HG02981 (cell line): Measurements from ENCODE around the gene CDC42SE2.
"Not testable (repeated sequence)": the region's sequence is repeated elsewhere in the genome, so short reads cannot be mapped to it uniquely, and the experiment has no call there.

Source experiments
- ATAC-seq: cut with Tn5 transposase; IDR thresholded peaks from one replicate; pipeline ENCODE4 v1.9.1; 2021; ENCODE audit warnings: mild to moderate bottlenecking, moderate library complexity; ENCODE audit not compliant: unreplicated experiment

The CDC42SE2 gene

GRCh38 chr5:131316822-131317221, 53.0 kb downstream of the CDC42SE2 start:
- ATAC-seq, result no peak

- no peak for ATAC-seq
Observed at GRCh38 chr5:131318455-131318854, 54.6 kb downstream of the CDC42SE2 start.

GRCh38 chr5:131321066-131321465, 57.2 kb downstream of the CDC42SE2 start:
- no peak for ATAC-seq

DNA sequence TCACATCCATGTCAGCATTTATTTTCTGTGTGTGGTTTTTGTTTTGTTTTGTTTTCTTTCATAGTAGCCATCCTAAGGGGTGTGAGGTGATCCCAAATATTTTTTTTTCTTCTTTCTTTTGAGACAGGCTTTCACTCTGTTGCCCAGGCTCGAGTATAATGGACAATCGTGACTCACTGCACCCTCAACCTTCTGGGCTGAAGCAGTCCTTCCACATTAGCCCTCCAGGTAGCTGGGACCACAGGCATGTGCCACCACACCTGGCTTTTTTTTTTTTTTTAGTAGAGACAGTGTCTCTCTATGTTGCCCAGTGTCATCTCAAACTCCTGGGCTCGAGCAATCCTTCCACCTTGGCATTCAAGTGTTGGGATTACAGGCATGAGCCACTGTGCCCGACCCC, 59.1 kb downstream of the CDC42SE2 start:
- ATAC-seq, result no peak

DNA sequence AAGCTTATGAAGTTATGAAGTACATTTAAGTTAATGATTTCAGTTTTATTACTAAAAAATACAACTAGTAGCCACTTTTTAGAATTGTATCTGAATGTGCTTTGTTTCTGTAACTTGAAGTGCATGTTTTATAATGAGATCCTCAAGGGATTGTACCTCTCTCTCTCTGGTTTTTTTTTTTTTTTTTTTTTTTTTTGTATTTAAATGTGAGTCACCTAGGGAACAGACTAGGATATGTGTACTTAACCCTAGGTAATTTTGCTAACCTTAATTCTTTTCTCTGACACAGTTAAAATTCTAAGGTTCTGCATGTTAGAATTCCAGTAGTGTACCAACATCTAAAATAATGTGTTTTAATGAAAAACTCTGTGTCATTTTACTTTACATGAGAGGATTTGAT, 59.5 kb downstream of the CDC42SE2 start:
- no peak for ATAC-seq

- no peak for ATAC-seq
Observed at GRCh38 chr5:131324303-131324702, 60.5 kb downstream of the CDC42SE2 start.

DNA sequence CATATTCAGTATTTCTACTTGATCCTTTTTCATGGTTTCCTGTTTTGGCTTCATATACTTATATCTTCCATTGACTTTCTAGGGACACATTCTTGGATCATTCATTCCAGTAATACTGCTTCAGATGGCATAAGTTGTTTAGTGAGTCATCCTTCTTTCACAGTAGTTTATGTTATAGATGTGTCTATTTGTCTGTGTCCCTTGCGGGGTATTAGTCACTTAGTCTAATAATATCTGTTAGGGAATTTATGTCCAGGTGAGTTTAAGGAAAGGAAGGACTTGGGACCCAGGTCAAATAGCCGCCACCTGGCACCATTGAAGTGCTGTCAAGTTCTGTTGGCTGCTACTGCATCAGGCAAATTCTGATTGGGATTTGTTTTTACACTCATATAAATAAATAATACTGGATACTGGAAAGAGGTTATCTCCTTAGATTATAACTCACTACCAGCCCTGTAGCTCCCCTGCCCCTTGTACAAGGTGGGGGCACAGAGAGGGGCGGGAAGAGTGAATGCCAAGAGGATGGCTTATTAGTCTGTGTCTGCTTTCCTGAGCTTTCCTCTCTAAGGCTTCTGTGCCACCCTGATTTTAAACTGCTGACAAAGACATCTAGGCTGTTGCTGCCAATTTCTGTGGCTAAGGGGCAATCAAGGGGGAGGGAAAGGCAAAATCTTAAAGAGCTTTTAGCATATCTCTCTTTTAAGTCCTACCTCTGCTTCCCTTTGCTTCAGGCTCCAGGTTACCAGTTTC, 64.9 kb downstream of the CDC42SE2 start:
- no peak for ATAC-seq

GRCh38 chr5:131329286-131329560, 65.4 kb downstream of the CDC42SE2 start:
- no peak for ATAC-seq

GRCh38 chr5:131330031-131330430, 66.2 kb downstream of the CDC42SE2 start:
- no peak for ATAC-seq

DNA sequence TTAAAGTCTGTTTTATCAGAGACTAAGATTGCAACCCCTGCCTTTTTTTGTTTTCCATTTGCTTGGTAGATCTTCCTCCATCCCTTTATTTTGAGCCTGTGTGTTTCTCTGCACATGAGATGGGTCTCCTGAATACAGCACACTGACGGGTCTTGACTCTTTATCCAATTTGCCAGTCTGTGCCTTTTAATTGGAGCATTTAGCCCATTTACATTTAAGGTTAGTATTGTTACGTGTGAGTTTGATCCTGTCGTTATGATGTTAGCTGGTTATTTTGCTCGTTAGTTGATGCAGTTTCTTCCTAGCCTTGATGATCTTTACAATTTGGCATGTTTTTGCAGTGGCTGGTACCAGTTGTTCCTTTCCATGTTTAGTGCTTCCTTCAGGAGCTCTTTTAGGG, 71.9 kb downstream of the CDC42SE2 start:
- not testable (repeated sequence) for ATAC-seq

DNA sequence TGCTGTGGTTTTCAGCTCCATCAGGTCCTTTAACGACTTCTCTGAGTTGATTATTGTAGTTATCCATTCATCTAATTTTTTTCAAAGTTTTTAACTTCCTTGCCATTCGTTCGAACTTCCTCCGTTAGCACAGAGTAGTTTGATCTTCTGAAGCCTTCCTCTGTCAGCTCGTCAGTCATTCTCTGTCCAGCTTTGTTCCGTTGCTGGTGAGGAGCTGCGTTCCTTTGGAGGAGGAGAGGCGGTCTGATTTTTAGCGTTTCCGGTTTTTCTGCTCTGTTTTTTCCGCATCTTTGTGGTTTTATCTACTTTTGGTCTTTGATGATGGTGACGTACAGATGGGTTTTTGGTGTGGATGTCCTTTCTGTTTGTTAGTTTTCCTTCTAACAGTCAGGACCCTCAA, 72.9 kb downstream of the CDC42SE2 start:
- not testable (repeated sequence) for ATAC-seq

DNA sequence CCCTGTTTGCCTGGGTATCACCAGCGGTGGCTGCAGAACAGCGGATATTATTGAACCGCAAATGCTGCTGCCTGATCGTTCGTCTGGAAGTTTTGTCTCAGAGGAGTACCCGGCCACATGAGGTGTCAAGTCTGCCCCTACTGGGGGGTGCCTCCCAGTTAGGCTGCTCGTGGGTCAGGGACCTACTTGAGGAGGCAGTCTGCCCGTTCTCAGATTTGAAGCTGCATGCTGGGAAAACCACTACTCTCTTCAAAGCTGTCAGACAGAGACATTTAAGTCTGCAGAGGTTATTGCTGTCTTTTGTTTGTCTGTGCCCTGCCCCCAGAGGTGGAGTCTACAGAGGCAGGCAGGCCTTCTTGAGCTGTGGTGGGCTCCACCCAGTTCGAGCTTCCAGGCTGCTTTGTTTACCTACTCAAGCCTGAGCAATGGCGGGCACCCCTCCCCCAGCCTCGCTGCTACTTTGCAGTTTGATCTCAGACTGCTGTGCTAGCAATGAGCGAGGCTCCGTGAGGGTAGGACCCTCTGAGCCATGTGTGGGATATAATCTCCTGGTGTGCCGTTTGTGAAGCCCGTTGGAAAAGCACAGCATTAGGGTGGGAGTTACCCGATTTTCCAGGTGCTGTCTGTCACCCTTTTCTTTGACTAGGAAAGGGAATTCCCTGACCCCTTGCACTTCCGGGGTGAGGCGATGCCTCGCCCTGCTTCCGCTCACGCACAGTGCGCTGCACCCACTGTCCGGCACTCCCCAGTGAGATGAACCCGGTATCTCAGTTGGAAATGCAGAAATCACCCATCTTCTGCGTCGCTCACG, 73.6 kb downstream of the CDC42SE2 start:
- not testable (repeated sequence) for ATAC-seq

GRCh38 chr5:131338051-131338453, 74.2 kb downstream of the CDC42SE2 start:
- ATAC-seq, result no peak

DNA sequence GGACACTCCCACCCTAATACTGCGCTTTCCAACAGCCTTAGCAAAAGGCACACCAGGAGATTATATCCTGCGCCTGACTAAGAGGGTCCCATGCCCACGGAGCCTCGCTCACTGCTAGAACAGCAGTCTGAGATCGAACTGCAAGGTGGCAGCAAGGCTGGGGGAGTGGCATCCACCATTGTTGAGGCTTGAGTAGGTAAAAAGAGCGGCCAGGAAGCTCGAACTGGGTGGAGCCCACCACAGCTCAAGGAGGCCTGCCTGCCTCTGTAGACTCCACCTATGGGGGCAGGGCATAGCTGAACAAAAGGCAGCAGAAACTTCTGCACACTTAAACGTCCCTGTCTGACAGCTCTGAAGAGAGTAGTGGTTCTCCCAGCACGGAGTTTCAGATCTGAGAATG, 80.4 kb downstream of the CDC42SE2 start:
- ATAC-seq, result not testable (repeated sequence)

DNA sequence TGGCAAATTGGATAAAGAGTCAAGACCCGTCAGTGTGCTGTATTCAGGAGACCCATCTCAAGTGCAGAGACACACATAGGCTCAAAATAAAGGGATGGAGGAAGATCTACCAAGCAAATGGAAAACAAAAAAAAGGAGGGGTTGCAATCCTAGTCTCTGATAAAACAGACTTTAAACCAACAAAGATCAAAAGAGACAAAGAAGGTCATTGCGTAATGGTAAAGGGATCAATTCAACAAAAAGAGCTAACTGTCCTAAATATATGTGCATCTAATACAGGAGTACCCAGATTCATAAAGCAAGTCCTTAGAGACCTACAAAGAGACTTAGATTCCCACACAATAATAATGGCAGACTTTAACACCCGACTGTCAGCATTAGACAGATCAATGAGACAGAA, 82.4 kb downstream of the CDC42SE2 start:
- not testable (repeated sequence) for ATAC-seq

DNA sequence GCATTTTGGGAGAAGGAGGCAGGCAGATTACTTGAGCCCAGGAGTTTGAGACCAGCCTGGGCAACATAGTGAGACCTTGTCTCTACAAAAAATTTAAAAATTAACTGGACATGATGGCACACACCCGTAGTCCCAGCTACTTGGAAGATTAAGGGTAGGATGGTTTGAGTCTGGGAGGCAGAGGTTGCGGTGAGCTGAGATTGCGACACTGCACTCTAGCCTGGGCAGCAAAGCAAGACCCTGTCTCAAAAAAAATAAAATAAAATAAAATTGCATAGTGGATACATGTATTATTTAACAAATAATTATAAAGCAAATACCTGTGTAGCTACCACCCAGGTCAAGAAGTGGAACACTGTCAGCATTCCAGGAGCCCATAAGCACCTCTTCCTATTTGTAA, 90.1 kb downstream of the CDC42SE2 start:
- no peak for ATAC-seq

GRCh38 chr5:131355971-131356528, 92.2 kb downstream of the CDC42SE2 start:
- peak; percentile 55 for ATAC-seq

DNA sequence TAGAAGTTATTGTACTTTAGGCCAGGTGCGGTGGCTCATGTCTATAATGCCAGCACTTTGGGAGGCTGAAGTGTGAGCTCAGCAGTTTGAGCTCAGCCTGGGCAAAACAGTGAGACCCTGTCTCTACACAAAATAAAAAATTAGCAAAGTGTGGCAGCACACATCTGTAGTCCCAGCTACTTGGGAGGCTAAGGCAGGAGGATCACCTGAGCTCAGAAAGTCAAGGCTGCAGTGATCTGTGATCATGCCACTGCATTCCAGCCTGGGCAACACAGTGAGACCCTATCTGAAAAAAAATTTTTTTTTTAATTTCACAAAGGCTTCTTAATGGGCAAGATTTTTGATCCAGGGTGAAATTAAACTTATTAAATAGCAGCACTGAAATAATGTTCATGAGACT, 92.8 kb downstream of the CDC42SE2 start:
- no peak for ATAC-seq

DNA sequence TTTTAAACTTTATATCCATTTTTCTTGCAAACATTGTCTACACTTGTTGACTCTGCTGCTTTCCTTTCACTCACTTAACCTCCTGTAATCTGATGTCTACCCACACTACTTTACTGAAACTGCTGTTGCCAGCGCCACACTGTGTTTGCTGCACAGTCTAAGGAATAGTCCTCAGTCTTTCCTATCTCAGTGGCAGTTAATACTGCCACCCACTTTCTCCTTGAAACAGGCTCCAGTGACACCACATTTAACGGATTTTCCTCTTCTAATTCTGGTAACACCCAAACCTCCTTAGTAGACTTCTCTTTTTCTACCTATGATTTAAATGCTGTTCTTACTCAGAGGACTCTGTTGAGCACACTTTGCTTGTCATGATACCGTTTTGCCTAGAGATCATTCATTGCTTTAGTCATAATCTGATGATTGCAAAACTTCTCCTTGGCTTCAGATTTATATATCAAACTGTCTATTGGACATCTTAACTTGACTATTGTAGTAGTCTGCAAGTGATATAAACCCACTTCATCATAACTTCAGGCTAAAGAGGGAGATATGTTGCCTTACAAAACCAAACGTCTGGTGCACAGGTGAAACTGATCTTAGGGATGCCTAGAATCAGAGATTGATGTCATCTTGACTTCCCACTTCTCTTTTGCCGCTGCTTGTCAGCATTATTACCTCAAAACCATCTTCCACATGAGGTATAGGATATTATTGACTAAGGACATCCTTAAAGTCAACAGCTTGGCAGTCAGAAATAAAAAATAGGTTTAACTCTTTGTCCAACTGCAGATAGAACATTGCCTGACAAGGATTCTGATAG, 94.1 kb downstream of the CDC42SE2 start:
- no peak for ATAC-seq

DNA sequence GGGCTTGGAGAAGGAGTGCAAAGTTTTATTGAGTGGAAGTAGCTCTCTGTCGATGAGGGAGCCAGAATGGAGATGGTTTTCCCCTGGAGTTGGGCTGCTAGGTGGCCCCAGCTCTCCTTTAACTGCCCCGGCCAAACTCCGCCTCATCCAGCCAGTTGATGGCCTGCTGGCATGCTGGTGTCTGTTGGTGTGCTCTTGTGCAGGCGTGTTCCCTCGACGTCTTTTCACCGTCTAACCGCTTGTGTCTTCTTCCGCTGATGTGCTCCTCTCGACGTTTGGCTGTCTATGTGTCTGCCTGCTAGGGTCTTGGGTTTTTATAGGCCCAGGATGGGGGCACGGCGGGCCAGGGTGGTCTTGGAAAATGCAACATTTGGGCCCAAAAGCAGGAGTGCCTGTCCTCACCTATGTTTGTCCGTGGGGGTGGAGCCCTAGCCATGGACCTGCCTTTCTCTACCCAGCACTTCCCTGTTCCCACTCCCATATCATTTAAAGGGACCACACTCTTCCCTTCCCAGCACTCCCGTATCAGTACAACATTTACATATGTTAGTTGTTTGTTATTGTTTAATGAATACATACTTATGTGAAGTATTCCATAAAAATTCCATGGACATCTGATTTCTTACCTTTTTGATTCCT, 97.9 kb downstream of the CDC42SE2 start:
- no peak for ATAC-seq
